ENCODE measurements around the gene MYOF. TPM values are rescaled to one million over a fixed set of nuclear protein-coding genes. Genes with fewer than 3 reads are reported as not detected.

MYOF gene
- total RNA-seq, 1 donor from 2014 or later = 208 TPM

GRCh38 chr10:93463723-93464476 is 18.2 kb downstream of the MYOF start:
- no peak for DNase-seq (ENCODE audit: low read depth)
- no peak overlapping the region for H3K4me3 ChIP-seq (ENCODE audit: low read depth, low read length)
- no peak for TF ChIP-seq CTCF (conservative IDR thresholded peaks at IDR 0.05; ENCODE audit: low read depth, low read length)

GRCh38 chr10:93462881-93463280 is 19.3 kb downstream of the MYOF start:
- DNase-seq (ENCODE audit: low read depth) = no peak
- H3K4me3 ChIP-seq (ENCODE audit: low read depth, low read length) = no peak overlapping the region
- no peak for TF ChIP-seq CTCF (conservative IDR thresholded peaks at IDR 0.05; ENCODE audit: low read depth, low read length)

GRCh38 chr10:93462371-93462770 is 19.8 kb downstream of the MYOF start:
- no peak overlapping the region for H3K4me3 ChIP-seq (ENCODE audit: low read depth, low read length)
- TF ChIP-seq CTCF (conservative IDR thresholded peaks at IDR 0.05; ENCODE audit: low read depth, low read length) = no peak
- DNase-seq (ENCODE audit: low read depth) = no peak

- peak; percentile 88 for DNase-seq (ENCODE audit: low read depth)
- H3K4me3 ChIP-seq (ENCODE audit: low read depth, low read length) = no peak overlapping the region
- TF ChIP-seq CTCF (conservative IDR thresholded peaks at IDR 0.05; ENCODE audit: low read depth, low read length) = peak; percentile 21
Observed at GRCh38 chr10:93461807-93462178, 20.3 kb downstream of the MYOF start.

- H3K4me3 ChIP-seq (ENCODE audit: low read depth, low read length) = no peak overlapping the region
- TF ChIP-seq CTCF (conservative IDR thresholded peaks at IDR 0.05; ENCODE audit: low read depth, low read length) = no peak
- DNase-seq (ENCODE audit: low read depth) = no peak
Observed at GRCh38 chr10:93461109-93461806, 20.9 kb downstream of the MYOF start.

GRCh38 chr10:93459466-93459865 is 22.7 kb downstream of the MYOF start:
- no peak overlapping the region for H3K4me3 ChIP-seq (ENCODE audit: low read depth, low read length)
- DNase-seq (ENCODE audit: low read depth) = no peak
- TF ChIP-seq CTCF (conservative IDR thresholded peaks at IDR 0.05; ENCODE audit: low read depth, low read length) = no peak

All from epithelial cell of proximal tubule (primary cell).